SK-N-SH treated with all-trans-retinoic acid at 6 μM for 48 hours (cell line): Measurements from ENCODE around the gene SLC22A23.

ENCODE experiments used
- BACH2 ChIP-seq: fragments of 250-450 bp; sonication (Bioruptor Pico); IDR thresholded peaks from 2 replicates; pipeline ENCODE4 v1.9.0; 2021; ENCODE audit warnings: mild to moderate bottlenecking, borderline replicate concordance
- SNAI2 ChIP-seq: fragments of 250-450 bp; sonication (Bioruptor Pico); IDR thresholded peaks from 2 replicates; pipeline ENCODE4 v1.5.0; 2020; ENCODE audit warnings: mild to moderate bottlenecking, moderate library complexity
- ZFP3 ChIP-seq: fragments of 250-450 bp; sonication (Bioruptor Pico); IDR thresholded peaks from 2 replicates; pipeline ENCODE4 v1.5.0; 2020; ENCODE audit warnings: mild to moderate bottlenecking, moderate library complexity
- ZFP30 ChIP-seq: fragments of 450-650 bp; formaldehyde crosslinking; IDR thresholded peaks from 2 replicates; pipeline ENCODE4 v1.5.0; 2022; ENCODE audit warnings: mild to moderate bottlenecking, moderate library complexity
- TF ChIP-seq, protein P1 (sequence below): fragments of 250-450 bp; sonication (Bioruptor Pico); IDR thresholded peaks from 2 replicates; pipeline ENCODE4 v1.8.0; 2020; ENCODE audit warnings: mild to moderate bottlenecking, moderate library complexity, borderline replicate concordance
- TF ChIP-seq, protein P2 (sequence below): fragments of 250-450 bp; sonication (Bioruptor Pico); IDR thresholded peaks from 2 replicates; pipeline ENCODE4 v1.5.0; 2020; ENCODE audit warnings: mild to moderate bottlenecking, moderate library complexity
- TF ChIP-seq, protein P3 (sequence below): fragments of 250-450 bp; sonication (Bioruptor Pico); IDR thresholded peaks from 2 replicates; pipeline ENCODE4 v1.5.1; 2021; ENCODE audit warnings: mild to moderate bottlenecking, moderate library complexity

- TF ChIP-seq, protein P1, sequence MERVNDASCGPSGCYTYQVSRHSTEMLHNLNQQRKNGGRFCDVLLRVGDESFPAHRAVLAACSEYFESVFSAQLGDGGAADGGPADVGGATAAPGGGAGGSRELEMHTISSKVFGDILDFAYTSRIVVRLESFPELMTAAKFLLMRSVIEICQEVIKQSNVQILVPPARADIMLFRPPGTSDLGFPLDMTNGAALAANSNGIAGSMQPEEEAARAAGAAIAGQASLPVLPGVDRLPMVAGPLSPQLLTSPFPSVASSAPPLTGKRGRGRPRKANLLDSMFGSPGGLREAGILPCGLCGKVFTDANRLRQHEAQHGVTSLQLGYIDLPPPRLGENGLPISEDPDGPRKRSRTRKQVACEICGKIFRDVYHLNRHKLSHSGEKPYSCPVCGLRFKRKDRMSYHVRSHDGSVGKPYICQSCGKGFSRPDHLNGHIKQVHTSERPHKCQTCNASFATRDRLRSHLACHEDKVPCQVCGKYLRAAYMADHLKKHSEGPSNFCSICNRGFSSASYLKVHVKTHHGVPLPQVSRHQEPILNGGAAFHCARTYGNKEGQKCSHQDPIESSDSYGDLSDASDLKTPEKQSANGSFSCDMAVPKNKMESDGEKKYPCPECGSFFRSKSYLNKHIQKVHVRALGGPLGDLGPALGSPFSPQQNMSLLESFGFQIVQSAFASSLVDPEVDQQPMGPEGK (CRISPR knock-in tag) = no peak
- TF ChIP-seq BACH2 (CRISPR knock-in tag) (no peak), SNAI2 (CRISPR knock-in tag) (no peak), ZFP30 (CRISPR knock-in tag) (no peak), ZFP3 (CRISPR knock-in tag) (no peak)
- TF ChIP-seq, protein P2, sequence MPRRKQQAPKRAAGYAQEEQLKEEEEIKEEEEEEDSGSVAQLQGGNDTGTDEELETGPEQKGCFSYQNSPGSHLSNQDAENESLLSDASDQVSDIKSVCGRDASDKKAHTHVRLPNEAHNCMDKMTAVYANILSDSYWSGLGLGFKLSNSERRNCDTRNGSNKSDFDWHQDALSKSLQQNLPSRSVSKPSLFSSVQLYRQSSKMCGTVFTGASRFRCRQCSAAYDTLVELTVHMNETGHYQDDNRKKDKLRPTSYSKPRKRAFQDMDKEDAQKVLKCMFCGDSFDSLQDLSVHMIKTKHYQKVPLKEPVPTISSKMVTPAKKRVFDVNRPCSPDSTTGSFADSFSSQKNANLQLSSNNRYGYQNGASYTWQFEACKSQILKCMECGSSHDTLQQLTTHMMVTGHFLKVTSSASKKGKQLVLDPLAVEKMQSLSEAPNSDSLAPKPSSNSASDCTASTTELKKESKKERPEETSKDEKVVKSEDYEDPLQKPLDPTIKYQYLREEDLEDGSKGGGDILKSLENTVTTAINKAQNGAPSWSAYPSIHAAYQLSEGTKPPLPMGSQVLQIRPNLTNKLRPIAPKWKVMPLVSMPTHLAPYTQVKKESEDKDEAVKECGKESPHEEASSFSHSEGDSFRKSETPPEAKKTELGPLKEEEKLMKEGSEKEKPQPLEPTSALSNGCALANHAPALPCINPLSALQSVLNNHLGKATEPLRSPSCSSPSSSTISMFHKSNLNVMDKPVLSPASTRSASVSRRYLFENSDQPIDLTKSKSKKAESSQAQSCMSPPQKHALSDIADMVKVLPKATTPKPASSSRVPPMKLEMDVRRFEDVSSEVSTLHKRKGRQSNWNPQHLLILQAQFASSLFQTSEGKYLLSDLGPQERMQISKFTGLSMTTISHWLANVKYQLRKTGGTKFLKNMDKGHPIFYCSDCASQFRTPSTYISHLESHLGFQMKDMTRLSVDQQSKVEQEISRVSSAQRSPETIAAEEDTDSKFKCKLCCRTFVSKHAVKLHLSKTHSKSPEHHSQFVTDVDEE = no peak
- TF ChIP-seq, protein P3, sequence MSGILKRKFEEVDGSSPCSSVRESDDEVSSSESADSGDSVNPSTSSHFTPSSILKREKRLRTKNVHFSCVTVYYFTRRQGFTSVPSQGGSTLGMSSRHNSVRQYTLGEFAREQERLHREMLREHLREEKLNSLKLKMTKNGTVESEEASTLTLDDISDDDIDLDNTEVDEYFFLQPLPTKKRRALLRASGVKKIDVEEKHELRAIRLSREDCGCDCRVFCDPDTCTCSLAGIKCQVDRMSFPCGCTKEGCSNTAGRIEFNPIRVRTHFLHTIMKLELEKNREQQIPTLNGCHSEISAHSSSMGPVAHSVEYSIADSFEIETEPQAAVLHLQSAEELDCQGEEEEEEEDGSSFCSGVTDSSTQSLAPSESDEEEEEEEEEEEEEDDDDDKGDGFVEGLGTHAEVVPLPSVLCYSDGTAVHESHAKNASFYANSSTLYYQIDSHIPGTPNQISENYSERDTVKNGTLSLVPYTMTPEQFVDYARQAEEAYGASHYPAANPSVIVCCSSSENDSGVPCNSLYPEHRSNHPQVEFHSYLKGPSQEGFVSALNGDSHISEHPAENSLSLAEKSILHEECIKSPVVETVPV (CRISPR knock-in tag) = no peak
Measured at GRCh38 chr6:3244003-3244831, 212.6 kb downstream of the SLC22A23 start.
